ENCODE data around the gene COL9A2.
A peak's percentile ranks its signal among the peaks of the same experiment; 100 is the strongest.

The COL9A2 gene

DNA sequence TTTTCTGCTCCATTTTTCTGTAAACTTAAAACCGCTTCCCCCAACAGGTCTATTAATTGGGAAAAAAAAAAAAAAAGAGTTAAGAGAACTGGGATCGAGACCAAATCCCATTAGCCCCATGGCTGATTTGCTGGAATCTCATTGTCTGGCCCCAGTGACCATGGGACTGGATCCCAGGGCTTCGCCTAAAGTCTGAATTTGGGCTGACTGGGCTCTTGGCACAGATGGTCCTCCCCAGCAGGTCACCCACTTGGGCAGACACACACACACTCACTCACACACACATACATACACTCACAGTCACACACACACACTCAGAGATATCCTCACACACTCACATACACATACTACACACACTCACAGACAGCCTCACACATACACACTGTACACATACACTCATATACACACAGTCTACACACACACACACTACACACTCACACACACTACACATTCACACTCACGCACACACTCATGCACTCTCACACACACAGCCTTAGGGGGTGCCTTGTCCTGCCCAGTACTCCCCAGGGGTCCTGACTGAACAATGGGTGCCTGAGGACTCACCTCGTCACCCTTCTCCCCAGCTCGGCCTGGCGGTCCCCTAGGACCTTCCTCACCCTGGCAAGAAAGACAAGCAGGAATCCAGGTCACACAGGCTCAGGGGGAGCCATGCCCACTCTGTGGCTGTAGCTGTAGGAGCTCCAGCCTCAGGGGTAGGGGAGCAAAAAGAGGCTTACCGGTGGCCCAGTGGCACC is 7.5 kb downstream of the COL9A2 start:
- TF ChIP-seq, protein P1, sequence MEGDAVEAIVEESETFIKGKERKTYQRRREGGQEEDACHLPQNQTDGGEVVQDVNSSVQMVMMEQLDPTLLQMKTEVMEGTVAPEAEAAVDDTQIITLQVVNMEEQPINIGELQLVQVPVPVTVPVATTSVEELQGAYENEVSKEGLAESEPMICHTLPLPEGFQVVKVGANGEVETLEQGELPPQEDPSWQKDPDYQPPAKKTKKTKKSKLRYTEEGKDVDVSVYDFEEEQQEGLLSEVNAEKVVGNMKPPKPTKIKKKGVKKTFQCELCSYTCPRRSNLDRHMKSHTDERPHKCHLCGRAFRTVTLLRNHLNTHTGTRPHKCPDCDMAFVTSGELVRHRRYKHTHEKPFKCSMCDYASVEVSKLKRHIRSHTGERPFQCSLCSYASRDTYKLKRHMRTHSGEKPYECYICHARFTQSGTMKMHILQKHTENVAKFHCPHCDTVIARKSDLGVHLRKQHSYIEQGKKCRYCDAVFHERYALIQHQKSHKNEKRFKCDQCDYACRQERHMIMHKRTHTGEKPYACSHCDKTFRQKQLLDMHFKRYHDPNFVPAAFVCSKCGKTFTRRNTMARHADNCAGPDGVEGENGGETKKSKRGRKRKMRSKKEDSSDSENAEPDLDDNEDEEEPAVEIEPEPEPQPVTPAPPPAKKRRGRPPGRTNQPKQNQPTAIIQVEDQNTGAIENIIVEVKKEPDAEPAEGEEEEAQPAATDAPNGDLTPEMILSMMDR (IDR thresholded peaks at IDR 0.05; ENCODE audit: low read depth, low read length, missing control alignments), result no peak
- H3K4me3 ChIP-seq (replicated peaks; ENCODE audit: low read depth, low read length), result no peak overlapping the region
- DNase-seq (ENCODE audit: extremely low read depth, low read depth), result no peak

DNA sequence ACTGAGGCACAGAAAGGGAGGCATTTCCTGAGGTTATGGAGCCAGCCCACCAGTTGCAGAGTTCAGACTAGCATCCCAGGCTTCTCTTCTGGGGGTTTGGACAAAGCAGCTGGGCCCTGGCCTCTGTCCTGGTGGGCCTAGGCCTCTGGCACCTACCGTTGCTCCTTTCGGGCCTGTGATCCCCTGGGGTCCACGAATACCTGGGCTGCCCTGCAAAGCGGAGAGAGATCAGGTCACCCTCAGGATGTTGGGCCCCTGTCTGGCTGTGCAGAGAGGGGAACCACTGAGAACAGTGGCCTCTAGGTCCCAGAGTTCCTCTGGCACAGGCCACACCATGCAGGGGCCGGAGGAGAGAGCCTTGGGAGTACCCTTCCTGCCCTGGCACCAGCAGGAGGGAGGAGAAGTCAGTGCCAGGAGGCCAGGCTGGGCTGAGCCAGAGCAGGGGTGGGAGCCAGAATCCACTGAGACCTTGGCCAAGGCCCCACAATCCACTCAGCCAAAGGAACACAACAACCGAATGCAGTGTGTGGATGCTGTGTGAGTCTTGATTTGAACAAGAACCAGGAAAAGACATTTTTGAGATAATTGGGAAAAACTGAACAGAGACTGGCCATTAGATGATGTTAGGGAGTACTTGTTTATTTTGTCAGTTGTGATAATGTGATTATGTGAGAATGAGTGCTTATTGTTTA is 8.9 kb downstream of the COL9A2 start:
- H3K4me3 ChIP-seq (replicated peaks; ENCODE audit: low read depth, low read length), result no peak overlapping the region
- no peak for DNase-seq (ENCODE audit: extremely low read depth, low read depth)
- TF ChIP-seq, protein P1 (IDR thresholded peaks at IDR 0.05; ENCODE audit: low read depth, low read length, missing control alignments), result no peak

DNA sequence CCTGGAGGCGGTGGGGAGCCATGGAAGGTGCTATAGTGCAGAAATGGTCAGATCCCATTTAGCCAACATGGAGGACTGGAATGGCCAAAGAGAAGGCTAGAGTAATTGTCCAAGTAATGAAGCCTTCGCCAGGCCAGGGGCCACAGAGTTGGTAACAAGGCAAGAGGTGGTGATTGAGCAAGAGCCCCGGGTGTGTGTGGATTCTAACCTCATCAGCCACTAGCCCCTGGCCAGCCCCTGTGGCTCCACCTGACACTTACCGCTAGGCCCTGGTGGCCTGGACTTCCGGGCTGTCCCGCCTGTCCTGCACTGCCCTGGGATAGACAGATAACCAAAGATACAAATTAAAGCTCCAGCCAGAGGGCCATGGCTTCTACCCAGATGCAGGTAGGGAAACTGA is 9.9 kb downstream of the COL9A2 start:
- no peak overlapping the region for H3K4me3 ChIP-seq (replicated peaks; ENCODE audit: low read depth, low read length)
- DNase-seq (ENCODE audit: extremely low read depth, low read depth), result no peak
- TF ChIP-seq, protein P1 (IDR thresholded peaks at IDR 0.05; ENCODE audit: low read depth, low read length, missing control alignments), result no peak

DNA sequence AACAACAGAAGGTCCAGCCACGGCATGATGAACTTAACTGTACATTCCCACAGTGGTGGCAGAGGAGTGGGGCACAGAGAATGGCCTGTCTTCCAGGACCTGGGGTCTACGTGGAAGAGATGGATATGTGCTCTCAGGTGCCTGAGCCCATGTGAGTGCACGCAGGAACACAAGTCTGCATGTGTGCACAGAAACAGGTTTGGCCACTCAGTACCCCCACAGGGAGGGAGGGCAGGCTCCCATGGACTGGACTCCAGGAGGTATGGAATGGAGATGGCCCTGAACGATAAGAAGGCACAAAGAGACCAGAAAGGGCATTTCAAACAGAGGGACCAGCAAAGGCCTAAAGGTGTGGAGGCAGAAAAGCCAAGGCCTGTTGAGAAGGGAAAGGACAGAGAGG is 10.8 kb downstream of the COL9A2 start:
- TF ChIP-seq, protein P1 (IDR thresholded peaks at IDR 0.05; ENCODE audit: low read depth, low read length, missing control alignments), result no peak
- H3K4me3 ChIP-seq (replicated peaks; ENCODE audit: low read depth, low read length), result no peak overlapping the region
- no peak for DNase-seq (ENCODE audit: extremely low read depth, low read depth)

DNA sequence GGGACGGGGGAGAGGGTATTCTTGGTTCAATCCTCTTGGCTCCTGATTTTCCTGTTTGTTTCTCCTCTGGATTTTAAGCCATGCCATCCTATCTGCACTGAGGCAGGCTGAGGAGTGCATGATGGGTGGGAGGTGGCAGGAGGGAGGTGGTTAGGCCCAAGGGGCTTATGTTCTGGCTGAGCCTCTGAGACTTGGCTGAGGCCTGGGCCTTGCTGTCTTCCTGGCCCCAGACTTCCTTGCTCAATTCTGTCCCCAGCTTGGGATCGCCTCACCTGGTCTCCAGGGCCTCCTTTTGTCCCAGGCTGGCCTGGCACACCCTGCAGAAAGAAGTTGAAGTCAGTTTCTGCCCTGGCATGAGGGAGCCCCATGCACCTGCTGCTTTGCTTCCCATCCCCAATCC is 11.2 kb downstream of the COL9A2 start:
- TF ChIP-seq, protein P1 (IDR thresholded peaks at IDR 0.05; ENCODE audit: low read depth, low read length, missing control alignments), result no peak
- no peak overlapping the region for H3K4me3 ChIP-seq (replicated peaks; ENCODE audit: low read depth, low read length)
- no peak for DNase-seq (ENCODE audit: extremely low read depth, low read depth)

DNA sequence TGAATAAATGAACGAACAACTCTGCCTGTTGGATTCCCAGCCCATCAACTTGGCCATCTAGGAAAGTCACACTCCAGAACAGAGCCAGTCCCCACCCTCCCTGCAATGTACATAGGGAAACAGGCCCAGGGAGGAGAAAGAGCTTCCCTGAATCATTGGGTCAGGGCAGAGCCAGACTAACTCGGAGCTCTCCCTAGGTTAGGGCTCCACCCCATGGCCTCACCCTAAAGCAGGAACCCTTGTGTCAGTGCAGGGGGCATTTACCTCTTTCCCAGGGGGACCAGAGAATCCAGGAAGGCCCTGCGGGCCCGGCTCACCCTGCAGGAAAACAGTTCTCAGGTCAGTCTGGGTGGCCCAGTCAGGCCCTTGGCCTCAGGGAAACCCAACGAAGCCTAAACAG is 11.6 kb downstream of the COL9A2 start:
- no peak overlapping the region for H3K4me3 ChIP-seq (replicated peaks; ENCODE audit: low read depth, low read length)
- TF ChIP-seq, protein P1 (IDR thresholded peaks at IDR 0.05; ENCODE audit: low read depth, low read length, missing control alignments), result peak; percentile 15
- DNase-seq (ENCODE audit: extremely low read depth, low read depth), result no peak
